Neural cell (in vitro differentiated cells): Measurements from ENCODE around the gene C10orf88. TPM values are rescaled to one million over a fixed set of nuclear protein-coding genes. Genes with fewer than 3 reads are reported as not detected.

Experiments used
- H2AFZ ChIP-seq: fragments of 200-600, 300-800 bp; sonication (generic), shearing (Covaris generic); 2 replicates; pipeline ENCODE4 v1.6.0; 2014; ENCODE audit warnings: low read depth, mild to moderate bottlenecking, antibody characterized with exemption, low read length, moderate library complexity
- H3F3A ChIP-seq: fragments of 200-600 bp; shearing (Covaris generic); 2 replicates; pipeline ENCODE4 v1.6.1; 2016; ENCODE audit warnings: mild to moderate bottlenecking, moderate library complexity, mixed read lengths, antibody characterized with exemption, low read length; ENCODE audit not compliant: insufficient read depth, poor library complexity, severe bottlenecking
- H3K27ac ChIP-seq: fragments of 200-600, 300-800 bp; sonication (generic), shearing (Covaris generic); 2 replicates; pipeline ENCODE4 v1.5.1; 2014; ENCODE audit warnings: mild to moderate bottlenecking, low read length, moderate library complexity
- H3K27me3 ChIP-seq: fragments of 300-800, 200-600 bp; sonication (generic), shearing (Covaris generic); 2 replicates; pipeline ENCODE4 v1.6.0; 2014; ENCODE audit warnings: mild to moderate bottlenecking, low read depth, low read length, moderate library complexity; ENCODE audit not compliant: insufficient read depth
- H3K36me3 ChIP-seq: fragments of 300-800, 200-600 bp; sonication (generic), shearing (Covaris generic); 2 replicates; pipeline ENCODE4 v1.5.1; 2014; ENCODE audit warnings: mild to moderate bottlenecking, antibody characterized with exemption, low read length, moderate library complexity; ENCODE audit not compliant: insufficient read depth
- H3K4me2 ChIP-seq: fragments of 300-800, 200-600 bp; sonication (generic), shearing (Covaris generic); 2 replicates; pipeline ENCODE4 v1.6.0; 2014; ENCODE audit warnings: mild to moderate bottlenecking, low read length
- H3K4me3 ChIP-seq: fragments of 300-800, 200-600 bp; sonication (generic), shearing (Covaris generic); 2 replicates; pipeline ENCODE4 v1.5.1; 2014; ENCODE audit warnings: mild to moderate bottlenecking, low read length, moderate library complexity
- H3K79me2 ChIP-seq: fragments of 200-600 bp; shearing (Covaris generic); replicated peaks from 2 replicates; pipeline ENCODE4 v1.6.0; 2014; ENCODE audit warnings: mild to moderate bottlenecking, low read length, moderate library complexity; ENCODE audit not compliant: insufficient read depth
- H3K9ac ChIP-seq: fragments of 300-800, 200-600 bp; sonication (generic), shearing (Covaris generic); 2 replicates; pipeline ENCODE4 v1.6.1; 2016; ENCODE audit warnings: mild to moderate bottlenecking, low read length, mixed read lengths
- H3K9me2 ChIP-seq: fragments of 200-600 bp; shearing (Covaris generic); 2 replicates; pipeline ENCODE4 v1.6.1; 2016; ENCODE audit warnings: mild to moderate bottlenecking, low read length, mixed read lengths; ENCODE audit not compliant: insufficient read depth
- H3K9me3 ChIP-seq: fragments of 200-600, 300-800 bp; sonication (generic), shearing (Covaris generic); 2 replicates; pipeline ENCODE4 v1.6.1; 2016; ENCODE audit warnings: mild to moderate bottlenecking, mixed run types, low read length, moderate library complexity, mixed read lengths
- H4K20me1 ChIP-seq: fragments of 200-600 bp; shearing (Covaris generic); 2 replicates; pipeline ENCODE4 v1.6.1; 2016; ENCODE audit warnings: mild to moderate bottlenecking, mixed run types; ENCODE audit not compliant: insufficient read depth
- EP300 ChIP-seq: fragments of 450-650 bp; conservative IDR thresholded peaks from 2 replicates; pipeline ENCODE4 v1.6.1; 2014; ENCODE audit warnings: antibody characterized with exemption, mild to moderate bottlenecking, moderate library complexity; ENCODE audit not compliant: poor library complexity, severe bottlenecking
- EZH2 ChIP-seq: fragments of 200-600, 300-800 bp; shearing (Covaris generic), sonication (generic); IDR thresholded peaks from 2 replicates; pipeline ENCODE4 v1.6.1; 2014; ENCODE audit warnings: antibody characterized with exemption, low read length, borderline replicate concordance, mild to moderate bottlenecking; ENCODE audit not compliant: insufficient read depth, poor library complexity, severe bottlenecking
- MXI1 ChIP-seq: fragments of 450-650 bp; conservative IDR thresholded peaks from 2 replicates; pipeline ENCODE4 v1.6.1; 2014; ENCODE audit warnings: antibody characterized with exemption, mild to moderate bottlenecking; ENCODE audit not compliant: poor library complexity, severe bottlenecking
- POLR2AphosphoS5 ChIP-seq: IDR thresholded peaks from 2 replicates; pipeline ENCODE4 v1.6.1; 2012
- RAD21 ChIP-seq: fragments of 450-650 bp; conservative IDR thresholded peaks from 2 replicates; pipeline ENCODE4 v1.6.1; 2014; ENCODE audit warnings: antibody characterized with exemption, mild to moderate bottlenecking, moderate library complexity
- SMC3 ChIP-seq: fragments of 450-650 bp; conservative IDR thresholded peaks from 2 replicates; pipeline ENCODE4 v1.6.1; 2014; ENCODE audit warnings: antibody characterized with exemption, mild to moderate bottlenecking, moderate library complexity; ENCODE audit not compliant: poor library complexity
- TAF1 ChIP-seq: IDR thresholded peaks from 2 replicates; pipeline ENCODE4 v1.6.1; 2012; ENCODE audit warnings: low read depth
- polyA plus RNA-seq: library from polyadenylated mRNA; depleted of rRNA; stranded (reverse); fragments of >200 nt; gene quantifications from 2 replicates; pipeline ENCODE4 v1.2.3, GENCODE V29; 2014
- TF ChIP-seq, protein P1 (sequence below): fragments of 450-650 bp; IDR thresholded peaks from 2 replicates; pipeline ENCODE4 v1.5.1; 2014; ENCODE audit warnings: antibody characterized with exemption, mild to moderate bottlenecking, moderate library complexity; ENCODE audit not compliant: poor library complexity, severe bottlenecking
- TF ChIP-seq, protein P2 (sequence below): IDR thresholded peaks from 2 replicates; pipeline ENCODE4 v1.6.1; 2012; ENCODE audit warnings: borderline replicate concordance

Gene C10orf88
- polyA plus RNA-seq, 1 donor from 2014 or later: 25.8 TPM

GRCh38 chr10:122980209-122981065, 26.4 kb upstream of the C10orf88 start, which contains the start of gene PSTK:
TSS of gene PSTK (plus strand) at chr10:122980401. CDS start at chr10:122980480, 79 bp downstream.
- Histone ChIP-seq H3K27me3 (no peaks in the 10 kb centered on the region), H3K4me3 (peak within 1 kb of the TSS; percentile 89), H3K4me2 (peak within 1 kb of the TSS; percentile 79), H2AFZ (peak within 1 kb of the TSS; percentile 99), H3F3A (no peaks in the 10 kb centered on the region), H3K79me2 (no peaks in the 10 kb centered on the region), H3K9ac (peak within 1 kb of the TSS; percentile 91), H3K36me3 (peaks cover 5% of the 10 kb centered on the region), H3K27ac (peak within 1 kb of the TSS; percentile 91), H3K9me2 (no peaks in the 10 kb centered on the region), H4K20me1 (no peaks in the 10 kb centered on the region), H3K9me3 (no peaks in the 10 kb centered on the region)
- TF ChIP-seq EZH2 (no peak), TAF1 (peak; percentile 92), POLR2AphosphoS5 (peak; percentile 95), EP300 (peak; percentile 66), SMC3 (peak; percentile 74), MXI1 (peak; percentile 90), RAD21 (peak; percentile 68)
- TF ChIP-seq, protein P1, sequence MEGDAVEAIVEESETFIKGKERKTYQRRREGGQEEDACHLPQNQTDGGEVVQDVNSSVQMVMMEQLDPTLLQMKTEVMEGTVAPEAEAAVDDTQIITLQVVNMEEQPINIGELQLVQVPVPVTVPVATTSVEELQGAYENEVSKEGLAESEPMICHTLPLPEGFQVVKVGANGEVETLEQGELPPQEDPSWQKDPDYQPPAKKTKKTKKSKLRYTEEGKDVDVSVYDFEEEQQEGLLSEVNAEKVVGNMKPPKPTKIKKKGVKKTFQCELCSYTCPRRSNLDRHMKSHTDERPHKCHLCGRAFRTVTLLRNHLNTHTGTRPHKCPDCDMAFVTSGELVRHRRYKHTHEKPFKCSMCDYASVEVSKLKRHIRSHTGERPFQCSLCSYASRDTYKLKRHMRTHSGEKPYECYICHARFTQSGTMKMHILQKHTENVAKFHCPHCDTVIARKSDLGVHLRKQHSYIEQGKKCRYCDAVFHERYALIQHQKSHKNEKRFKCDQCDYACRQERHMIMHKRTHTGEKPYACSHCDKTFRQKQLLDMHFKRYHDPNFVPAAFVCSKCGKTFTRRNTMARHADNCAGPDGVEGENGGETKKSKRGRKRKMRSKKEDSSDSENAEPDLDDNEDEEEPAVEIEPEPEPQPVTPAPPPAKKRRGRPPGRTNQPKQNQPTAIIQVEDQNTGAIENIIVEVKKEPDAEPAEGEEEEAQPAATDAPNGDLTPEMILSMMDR: peak; percentile 99
- TF ChIP-seq, protein P2, sequence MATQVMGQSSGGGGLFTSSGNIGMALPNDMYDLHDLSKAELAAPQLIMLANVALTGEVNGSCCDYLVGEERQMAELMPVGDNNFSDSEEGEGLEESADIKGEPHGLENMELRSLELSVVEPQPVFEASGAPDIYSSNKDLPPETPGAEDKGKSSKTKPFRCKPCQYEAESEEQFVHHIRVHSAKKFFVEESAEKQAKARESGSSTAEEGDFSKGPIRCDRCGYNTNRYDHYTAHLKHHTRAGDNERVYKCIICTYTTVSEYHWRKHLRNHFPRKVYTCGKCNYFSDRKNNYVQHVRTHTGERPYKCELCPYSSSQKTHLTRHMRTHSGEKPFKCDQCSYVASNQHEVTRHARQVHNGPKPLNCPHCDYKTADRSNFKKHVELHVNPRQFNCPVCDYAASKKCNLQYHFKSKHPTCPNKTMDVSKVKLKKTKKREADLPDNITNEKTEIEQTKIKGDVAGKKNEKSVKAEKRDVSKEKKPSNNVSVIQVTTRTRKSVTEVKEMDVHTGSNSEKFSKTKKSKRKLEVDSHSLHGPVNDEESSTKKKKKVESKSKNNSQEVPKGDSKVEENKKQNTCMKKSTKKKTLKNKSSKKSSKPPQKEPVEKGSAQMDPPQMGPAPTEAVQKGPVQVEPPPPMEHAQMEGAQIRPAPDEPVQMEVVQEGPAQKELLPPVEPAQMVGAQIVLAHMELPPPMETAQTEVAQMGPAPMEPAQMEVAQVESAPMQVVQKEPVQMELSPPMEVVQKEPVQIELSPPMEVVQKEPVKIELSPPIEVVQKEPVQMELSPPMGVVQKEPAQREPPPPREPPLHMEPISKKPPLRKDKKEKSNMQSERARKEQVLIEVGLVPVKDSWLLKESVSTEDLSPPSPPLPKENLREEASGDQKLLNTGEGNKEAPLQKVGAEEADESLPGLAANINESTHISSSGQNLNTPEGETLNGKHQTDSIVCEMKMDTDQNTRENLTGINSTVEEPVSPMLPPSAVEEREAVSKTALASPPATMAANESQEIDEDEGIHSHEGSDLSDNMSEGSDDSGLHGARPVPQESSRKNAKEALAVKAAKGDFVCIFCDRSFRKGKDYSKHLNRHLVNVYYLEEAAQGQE: peak; percentile 60

DNA sequence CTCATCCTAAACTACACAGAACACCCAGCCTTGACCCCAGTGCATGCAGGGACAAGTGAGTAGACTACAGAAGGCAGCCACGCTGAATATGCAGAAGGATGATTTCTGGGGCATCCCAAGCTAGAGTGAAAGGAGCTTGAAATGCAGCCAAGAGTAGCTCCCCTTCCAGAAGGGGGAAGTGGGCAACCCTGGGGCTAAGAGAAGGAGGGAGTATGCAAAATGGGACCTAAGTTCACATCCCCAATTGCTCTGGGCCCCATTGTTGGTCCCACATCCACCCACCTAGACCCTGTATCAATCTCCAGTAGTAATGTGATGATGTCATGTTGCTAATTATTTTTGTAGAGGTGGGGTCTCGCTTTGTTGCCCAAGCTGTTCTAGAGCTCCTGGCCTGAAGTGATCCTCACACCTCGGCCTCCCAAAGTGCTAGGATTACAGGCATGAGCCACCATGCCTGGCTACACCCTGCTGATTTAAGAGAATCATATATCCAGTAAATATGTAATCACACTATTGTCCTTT, 20.6 kb upstream of the C10orf88 start:
- TF ChIP-seq TAF1: no peak
- no peak for TF ChIP-seq EZH2
- TF ChIP-seq, protein P1: no peak
- TF ChIP-seq, protein P2: no peak
- no peak for TF ChIP-seq EP300
- no peak for TF ChIP-seq RAD21
- no peak for TF ChIP-seq SMC3
- TF ChIP-seq POLR2AphosphoS5: no peak
- TF ChIP-seq MXI1: no peak
- no peak overlapping the region for H3K4me3 ChIP-seq
- H3K4me2 ChIP-seq: no peak overlapping the region
- H3K9me2 ChIP-seq: no peaks in the 10 kb centered on the region
- H3K9ac ChIP-seq: no peak overlapping the region
- H3K27me3 ChIP-seq: no peaks in the 10 kb centered on the region
- H3K36me3 ChIP-seq: no peaks in the 10 kb centered on the region
- H2AFZ ChIP-seq: no peak overlapping the region
- H4K20me1 ChIP-seq: no peaks in the 10 kb centered on the region
- no peaks in the 10 kb centered on the region for H3F3A ChIP-seq
- no peaks in the 10 kb centered on the region for H3K79me2 ChIP-seq
- H3K27ac ChIP-seq: no peak overlapping the region
- no peaks in the 10 kb centered on the region for H3K9me3 ChIP-seq
